ENCODE measurements around the gene IL1RAPL2. TPM values are rescaled to one million over a fixed set of nuclear protein-coding genes. Genes with fewer than 3 reads are reported as not detected.

Gene IL1RAPL2
- total and polyA plus RNA-seq, 7 donors = not detected

DNA sequence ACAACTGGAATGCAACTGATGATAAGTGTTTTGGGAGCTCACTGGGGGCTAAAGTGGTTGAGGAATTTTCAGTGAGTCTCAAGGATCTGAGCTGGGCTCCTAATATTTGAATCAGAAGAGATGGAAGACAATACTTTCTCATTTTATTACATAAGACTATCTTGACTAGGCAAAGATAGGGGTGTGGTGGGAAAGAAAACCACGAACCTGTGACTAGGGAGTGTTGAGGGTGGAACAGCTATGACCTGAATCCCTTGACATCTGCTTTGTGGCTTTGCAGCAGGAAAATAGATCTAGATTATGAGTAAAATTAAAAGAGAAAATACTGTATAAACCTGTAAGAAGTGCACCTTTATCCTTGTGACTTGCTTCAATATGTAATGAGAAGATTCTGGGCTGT, 949.6 kb downstream of the IL1RAPL2 start:
- 64 to 100% (median 80%) methylated on average over 1 of the region's 1 CpG for WGBS, 3 donors
- H3K4me1 ChIP-seq = no peaks in the 10 kb centered on the region
- ATAC-seq (no peak), DNase-seq (no peak)
- H3K9me3 ChIP-seq = no peaks in the 10 kb centered on the region
- H3K27ac ChIP-seq = no peak overlapping the region
- H3K4me3 ChIP-seq = no peak overlapping the region
- no peaks in the 10 kb centered on the region for H3K36me3 ChIP-seq (ENCODE audit: insufficient read depth in 1 of 2, low read depth in 1 of 2)
- TF ChIP-seq, protein P1, sequence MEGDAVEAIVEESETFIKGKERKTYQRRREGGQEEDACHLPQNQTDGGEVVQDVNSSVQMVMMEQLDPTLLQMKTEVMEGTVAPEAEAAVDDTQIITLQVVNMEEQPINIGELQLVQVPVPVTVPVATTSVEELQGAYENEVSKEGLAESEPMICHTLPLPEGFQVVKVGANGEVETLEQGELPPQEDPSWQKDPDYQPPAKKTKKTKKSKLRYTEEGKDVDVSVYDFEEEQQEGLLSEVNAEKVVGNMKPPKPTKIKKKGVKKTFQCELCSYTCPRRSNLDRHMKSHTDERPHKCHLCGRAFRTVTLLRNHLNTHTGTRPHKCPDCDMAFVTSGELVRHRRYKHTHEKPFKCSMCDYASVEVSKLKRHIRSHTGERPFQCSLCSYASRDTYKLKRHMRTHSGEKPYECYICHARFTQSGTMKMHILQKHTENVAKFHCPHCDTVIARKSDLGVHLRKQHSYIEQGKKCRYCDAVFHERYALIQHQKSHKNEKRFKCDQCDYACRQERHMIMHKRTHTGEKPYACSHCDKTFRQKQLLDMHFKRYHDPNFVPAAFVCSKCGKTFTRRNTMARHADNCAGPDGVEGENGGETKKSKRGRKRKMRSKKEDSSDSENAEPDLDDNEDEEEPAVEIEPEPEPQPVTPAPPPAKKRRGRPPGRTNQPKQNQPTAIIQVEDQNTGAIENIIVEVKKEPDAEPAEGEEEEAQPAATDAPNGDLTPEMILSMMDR (IDR thresholded peaks at IDR 0.05) = no peak
- intact Hi-C loops (cut with DNase I) = no loop called here
- H3K27me3 ChIP-seq (ENCODE audit: insufficient read depth in 3 of 3, low read length in 2 of 3) = peaks cover 0 to 21% (median 0%) of the 10 kb centered on the region in 3 donors

DNA sequence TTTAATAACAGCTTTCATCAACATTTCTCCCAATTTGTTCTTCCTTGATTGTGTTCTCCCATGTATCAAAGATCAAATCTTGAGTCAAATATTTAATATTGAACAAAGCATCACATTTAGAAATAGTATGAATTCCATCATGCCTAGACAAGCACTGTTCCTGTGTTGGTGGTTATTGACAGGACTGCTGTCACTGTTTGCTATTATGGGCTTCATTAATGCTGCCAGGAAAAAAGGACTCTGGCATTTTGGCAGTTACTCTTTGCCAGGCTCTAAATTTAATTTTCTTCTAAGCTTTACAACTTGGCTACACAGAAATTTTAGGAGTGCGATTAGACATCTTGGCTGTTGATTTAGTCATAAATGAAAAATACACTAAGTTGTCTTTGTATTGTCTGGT, 960.4 kb downstream of the IL1RAPL2 start:
- TF ChIP-seq, protein P1 (IDR thresholded peaks at IDR 0.05) = no peak
- H3K27ac ChIP-seq = no peak overlapping the region
- DNase-seq = no peak
- peaks cover 7% of the 10 kb centered on the region for H3K9me3 ChIP-seq
- no peak overlapping the region for H3K4me3 ChIP-seq
- peak in 3 of 4 donors; percentile 56 to 77 (median 73) for ATAC-seq
- 24 to 41% (median 40%) methylated on average over 1 of the region's 1 CpG for WGBS, 3 donors
- intact Hi-C loops (cut with DNase I) = no loop called here
- peaks cover 6% of the 10 kb centered on the region for H3K4me1 ChIP-seq
- H3K27me3 ChIP-seq (ENCODE audit: insufficient read depth in 3 of 3, low read length in 2 of 3) = no peaks in the 10 kb centered on the region
- H3K36me3 ChIP-seq (ENCODE audit: insufficient read depth in 1 of 2, low read depth in 1 of 2) = no peaks in the 10 kb centered on the region

DNA sequence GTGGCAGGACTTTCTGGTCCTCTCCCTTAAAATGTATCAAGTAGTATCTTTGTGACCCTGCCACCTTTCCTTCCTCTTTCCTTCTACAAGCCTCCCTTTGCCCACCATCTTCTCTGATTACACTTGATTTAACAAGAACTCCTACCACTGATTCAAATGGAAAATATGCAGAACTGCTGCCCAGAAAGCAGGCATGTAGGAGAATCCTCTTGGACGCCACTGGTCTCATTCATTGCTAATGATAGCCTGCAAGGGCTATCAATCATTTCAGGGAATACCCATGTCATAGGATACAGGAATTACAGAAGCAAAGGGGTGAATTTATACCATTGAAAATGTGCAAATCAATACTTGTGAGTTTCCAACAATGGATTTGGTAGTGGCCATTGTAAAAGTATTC, 961.8 kb downstream of the IL1RAPL2 start:
- no peak for DNase-seq
- TF ChIP-seq, protein P1 (IDR thresholded peaks at IDR 0.05) = no peak
- ATAC-seq = peak in 3 of 4 donors; percentile 37 to 86 (median 68)
- intact Hi-C loops (cut with DNase I) = no loop called here
- H3K27ac ChIP-seq = no peak overlapping the region
- H3K36me3 ChIP-seq (ENCODE audit: insufficient read depth in 1 of 2, low read depth in 1 of 2) = no peaks in the 10 kb centered on the region
- H3K9me3 ChIP-seq = peaks cover 11% of the 10 kb centered on the region
- no peak overlapping the region for H3K4me3 ChIP-seq
- H3K27me3 ChIP-seq (ENCODE audit: insufficient read depth in 3 of 3, low read length in 2 of 3) = no peaks in the 10 kb centered on the region
- 19 to 45% (median 31%) methylated on average over 1 of the region's 1 CpG for WGBS, 3 donors
- peaks cover 6% of the 10 kb centered on the region for H3K4me1 ChIP-seq

DNA sequence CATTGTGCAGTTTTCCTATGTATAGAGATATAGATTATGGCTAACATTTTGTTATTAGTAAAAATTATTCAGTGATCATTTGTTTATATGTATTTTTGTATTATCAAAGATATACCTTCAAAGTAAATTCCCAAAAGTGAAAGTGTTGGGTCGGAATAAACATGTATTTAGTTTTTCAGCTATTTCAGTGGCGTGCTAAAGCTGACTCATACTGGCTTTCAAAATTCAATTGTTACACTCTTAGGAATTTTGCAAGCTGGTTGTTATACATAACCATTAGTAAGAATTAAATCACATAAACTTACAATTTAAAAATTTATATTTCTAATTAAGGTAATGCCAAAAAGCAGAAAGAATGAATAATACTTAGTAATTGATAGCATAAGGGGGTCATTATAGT, 968.0 kb downstream of the IL1RAPL2 start:
- Histone ChIP-seq H3K4me3 (no peak overlapping the region), H3K9me3 (peaks cover 11% of the 10 kb centered on the region), H3K27me3 (ENCODE audit: insufficient read depth in 3 of 3, low read length in 2 of 3) (no peaks in the 10 kb centered on the region), H3K36me3 (ENCODE audit: insufficient read depth in 1 of 2, low read depth in 1 of 2) (no peaks in the 10 kb centered on the region), H3K27ac (no peak overlapping the region), H3K4me1 (no peaks in the 10 kb centered on the region)
- DNase-seq (no peak), ATAC-seq (no peak)
- TF ChIP-seq, protein P1 (IDR thresholded peaks at IDR 0.05) = no peak
- intact Hi-C loops (cut with DNase I) = no loop called here
- WGBS, 3 donors = 73 to 80% (median 78%) methylated on average over 2 of the region's 2 CpGs

DNA sequence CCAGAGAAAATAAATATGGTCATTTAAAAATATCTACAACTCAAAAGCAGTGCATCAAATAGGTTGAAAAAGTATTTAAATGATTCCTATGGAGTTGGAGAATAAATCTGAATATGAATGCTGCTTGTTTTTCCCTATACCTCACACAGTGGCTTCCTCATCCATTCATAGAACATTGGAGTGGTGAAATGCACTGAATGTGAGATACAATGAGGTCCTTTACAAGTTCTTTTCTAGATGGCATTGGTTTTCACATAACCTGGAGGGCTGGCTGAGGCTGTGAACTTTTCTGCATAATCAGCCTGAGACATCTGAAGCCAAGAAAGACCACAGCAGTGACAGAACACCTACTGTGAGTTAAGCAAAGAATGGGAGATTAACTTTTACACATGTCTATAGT, 977.3 kb downstream of the IL1RAPL2 start:
- no peak for ATAC-seq
- Histone ChIP-seq H3K4me1 (no peaks in the 10 kb centered on the region), H3K4me3 (no peak overlapping the region), H3K27ac (no peak overlapping the region), H3K36me3 (ENCODE audit: insufficient read depth in 1 of 2, low read depth in 1 of 2) (no peaks in the 10 kb centered on the region), H3K9me3 (no peaks in the 10 kb centered on the region), H3K27me3 (ENCODE audit: insufficient read depth in 3 of 3, low read length in 2 of 3) (no peaks in the 10 kb centered on the region)
- TF ChIP-seq, protein P1 (IDR thresholded peaks at IDR 0.05) = no peak
- intact Hi-C loops (cut with DNase I) = no loop called here
- no peak for DNase-seq

Data from psoas muscle (tissue), 8 donors.